Measurements from ENCODE around the gene ROR2. TPM values are rescaled to one million over a fixed set of nuclear protein-coding genes. Genes with fewer than 3 reads are reported as not detected.

Gene ROR2
- total and polyA plus RNA-seq, 2 of the 8 experiments (the other 6 are each of a cell fraction or from before 2014, with no cell fraction given) = 2.7 to 4.3 TPM

GRCh38 chr9:91677331-91677730 lies 272.7 kb downstream of the ROR2 start:
- H3K4ac ChIP-seq (replicated peaks; ENCODE audit: insufficient read length, low read depth, low read length) = no peak overlapping the region
- FAIRE-seq (no peak), DNase-seq (ENCODE audit: low read depth in 1 of 2, low spot score in 2 of 2) (no peak)
- no peaks in the 10 kb centered on the region for H4K20me1 ChIP-seq (replicated peaks in 1 of 2; ENCODE audit: control insufficient read depth in 1 of 2, insufficient read depth in 2 of 2, low read length in 2 of 2)
- no peak overlapping the region for H3K27ac ChIP-seq (ENCODE audit: low read depth, low read length)
- H3K36me3 ChIP-seq (ENCODE audit: control insufficient read depth in 2 of 4, insufficient read depth in 4 of 4, low read length in 3 of 4) = no peaks in the 10 kb centered on the region
- TF ChIP-seq SIN3A (conservative IDR thresholded peaks at IDR 0.05 in 1 of 2, IDR thresholded peaks at IDR 0.05 in 1 of 2; ENCODE audit: low read depth in 1 of 2, low read length in 2 of 2) (no peak), KDM4A (IDR thresholded peaks at IDR 0.05; ENCODE audit: low read depth, low read length, severe bottlenecking) (no peak)
- no peak overlapping the region for H2BK5ac ChIP-seq (ENCODE audit: low read depth, low read length)
- H3K4me3 ChIP-seq (ENCODE audit: extremely low read depth in 1 of 4, insufficient read depth in 2 of 4, low read depth in 3 of 4, low read length in 4 of 4) = no peak overlapping the region
- no peak overlapping the region for H4K8ac ChIP-seq (ENCODE audit: extremely low read depth, insufficient read depth, low read length)
- no peak overlapping the region for H2AK5ac ChIP-seq (ENCODE audit: low read depth, low read length)
- H3K27me3 ChIP-seq (replicated peaks in 1 of 4; ENCODE audit: control insufficient read depth in 3 of 4, extremely low read depth in 1 of 4, insufficient read depth in 3 of 4, low read length in 3 of 4) = no peaks in the 10 kb centered on the region
- ChIA-PET CTCF (ENCODE audit: partially characterized antibody) (interaction anchor here (0.8 to 1.4 kb wide), 2 partner anchors 18 to 20 kb away, joined by 3 to 6 read pairs; no protein-coding TSS in a partner anchor), POLR2A (ENCODE audit: partially characterized antibody) (no interaction called here)
- H3K23me2 ChIP-seq (ENCODE audit: low read depth, low read length) = no peaks in the 10 kb centered on the region
- H3K9me3 ChIP-seq (ENCODE audit: insufficient read depth in 2 of 2, low read depth in 1 of 2, low read length in 1 of 2) = no peaks in the 10 kb centered on the region
- no peaks in the 10 kb centered on the region for H3K79me2 ChIP-seq (ENCODE audit: control insufficient read depth in 1 of 2, insufficient read depth in 2 of 2, low read length in 2 of 2)
- H3K4me2 ChIP-seq (ENCODE audit: insufficient read depth in 1 of 2, low read depth in 2 of 2, low read length in 2 of 2) = 0 out of 4 replicates have a peak overlapping the region, but pooled peaks of 1 of the 2 experiments have one; percentile 6
- H3K14ac ChIP-seq (ENCODE audit: insufficient read length) = no peak overlapping the region
- H3K79me1 ChIP-seq (ENCODE audit: low read depth, low read length) = no peaks in the 10 kb centered on the region
- peaks cover 0 to 2% (median 0%) of the 10 kb centered on the region in 4 experiments; a peak in 3 of 7 replicates for H3K4me1 ChIP-seq (replicated peaks in 1 of 4; ENCODE audit: control insufficient read depth in 3 of 4, insufficient read depth in 4 of 4, low read length in 3 of 4)
- H2BK20ac ChIP-seq (ENCODE audit: low read length) = no peak overlapping the region
- H2BK15ac ChIP-seq (ENCODE audit: low read length) = no peak overlapping the region
- no peak overlapping the region for H3K18ac ChIP-seq (ENCODE audit: extremely low read depth, low read length)
- H3K9ac ChIP-seq (replicated peaks in 1 of 4; ENCODE audit: extremely low read depth in 1 of 4, low read depth in 3 of 4, low read length in 3 of 4) = no peak overlapping the region
- H2AFZ ChIP-seq (ENCODE audit: low read length) = no peak overlapping the region
- WGBS, 2 experiments (ENCODE audit: extremely low coverage in 1 of 2, insufficient coverage in 1 of 2, insufficient read length in 1 of 2, insufficient replicate concordance in 2 of 2, low coverage in 1 of 2, low lambda C conversion rate in 2 of 2, missing lambda C conversion rate in 1 of 2) = 79% methylated on average over 3 of the region's 3 CpGs; no CpG with 5 or more reads in 1 of the 2 experiments
- H3K56ac ChIP-seq (replicated peaks; ENCODE audit: insufficient read length, low read depth, low read length) = no peak overlapping the region
- no peak overlapping the region for H2BK120ac ChIP-seq (replicated peaks; ENCODE audit: low read depth, low read length)
- no peak overlapping the region for H3K23ac ChIP-seq (ENCODE audit: insufficient read length)
- no peak overlapping the region for H4K5ac ChIP-seq (ENCODE audit: insufficient read length, low read depth, low read length)
- no peak overlapping the region for H2BK12ac ChIP-seq (ENCODE audit: low read depth, low read length)
- no peak overlapping the region for H4K91ac ChIP-seq (replicated peaks; ENCODE audit: insufficient read length, low read length)

All from H1 (cell line).